ENCODE results near the gene ENOX1.

Gene ENOX1

DNA sequence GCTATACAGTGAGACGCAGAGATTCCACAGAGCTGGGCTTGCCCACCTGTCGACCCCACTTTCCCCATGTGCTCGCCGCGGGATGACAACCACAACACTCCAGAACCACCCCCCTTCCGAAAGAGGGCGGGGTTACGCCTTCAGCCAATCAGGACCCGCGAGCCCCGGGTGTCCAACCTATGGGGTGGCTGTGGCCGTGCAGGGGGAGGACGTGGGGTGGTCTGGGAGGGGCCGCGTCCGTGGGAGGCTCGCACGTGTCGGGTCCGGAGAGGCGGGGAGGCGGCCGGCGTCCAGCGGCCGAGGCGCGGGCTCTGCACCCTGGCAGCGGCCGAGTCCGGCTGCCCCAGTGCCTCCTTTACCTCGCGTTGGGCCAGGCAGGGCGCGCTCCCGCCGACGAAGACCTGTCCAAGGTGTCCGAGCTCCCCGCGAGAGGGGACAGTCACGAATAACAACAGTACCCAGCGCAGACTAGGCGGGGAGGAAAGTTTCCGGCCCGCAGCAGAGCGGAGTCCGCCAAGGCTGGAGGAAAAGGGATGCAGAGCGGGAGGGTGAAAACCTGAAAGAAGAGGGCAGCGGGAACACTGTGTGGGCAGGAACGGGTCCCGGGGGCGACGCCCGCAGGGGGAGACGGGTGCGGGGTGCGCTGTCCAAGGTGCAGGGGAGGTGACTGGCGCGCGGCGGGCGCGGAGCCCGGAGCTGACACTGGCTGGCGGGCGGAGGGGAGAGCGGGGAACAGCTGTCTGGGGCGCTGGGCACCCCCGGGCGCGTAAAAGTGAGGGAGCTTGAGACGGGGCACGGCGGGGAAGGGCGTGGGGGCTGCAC lies 911 bp downstream of the ENOX1 start:
- no peak for DNase-seq (ENCODE audit: low read depth in 3 of 3)

DNA sequence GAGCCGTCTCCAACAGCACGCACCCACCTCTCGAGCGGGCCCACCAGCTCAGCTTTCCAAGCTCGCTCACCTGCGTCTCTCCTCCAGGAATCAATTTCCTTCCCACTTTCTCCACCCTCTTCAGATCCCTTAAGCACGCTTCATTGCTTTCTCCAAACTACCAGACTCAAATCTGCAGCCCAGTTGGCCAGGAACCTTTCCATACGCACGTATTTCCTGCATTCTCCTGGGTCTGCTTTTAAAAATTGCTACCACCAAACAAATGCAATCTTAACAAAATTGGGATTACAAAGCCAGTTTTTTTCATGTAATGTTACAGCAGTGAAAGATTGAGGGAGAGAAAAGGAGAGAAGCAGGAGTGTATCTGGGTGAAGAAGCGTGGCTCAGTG lies 1.5 kb downstream of the ENOX1 start:
- DNase-seq (ENCODE audit: low read depth in 3 of 3): no peak

DNA sequence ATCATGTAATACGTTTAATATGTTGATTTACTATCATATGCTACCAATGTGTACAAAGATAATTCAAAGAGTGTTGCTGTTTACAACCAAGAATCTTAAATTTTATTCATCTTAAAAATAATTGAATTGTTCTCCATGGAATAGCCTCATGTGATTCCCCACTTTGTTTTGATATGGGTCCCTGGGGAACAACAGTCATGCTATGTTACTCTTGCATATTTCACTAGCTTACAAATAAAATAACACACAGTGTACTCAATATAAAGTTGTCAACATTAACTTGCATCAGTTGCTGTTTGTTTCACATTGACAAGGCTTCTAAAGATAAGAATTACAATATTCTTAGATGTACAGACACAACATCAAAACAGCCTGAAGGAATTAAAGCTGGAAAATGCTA lies 2.3 kb downstream of the ENOX1 start:
- no peak for DNase-seq (ENCODE audit: low read depth in 3 of 3)

DNA sequence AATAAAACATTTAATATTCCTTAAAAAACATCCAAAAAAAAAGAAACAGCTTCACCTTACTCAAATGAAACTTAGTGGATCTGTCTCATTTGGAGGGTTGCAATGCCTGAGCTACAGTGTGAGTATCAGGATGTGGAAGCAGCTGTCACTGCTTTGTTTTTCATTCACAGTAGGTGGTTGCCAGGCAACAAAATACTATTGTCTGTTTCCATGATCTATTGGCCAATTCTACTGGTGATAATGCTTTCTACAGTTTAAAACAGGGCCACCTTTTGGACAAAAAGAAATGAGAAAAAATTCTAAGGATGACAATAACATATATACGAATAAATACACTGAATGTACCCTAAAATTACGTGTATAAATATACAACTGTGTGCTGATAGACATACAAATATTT lies 3.0 kb downstream of the ENOX1 start:
- DNase-seq (ENCODE audit: low read depth in 3 of 3): no peak

DNA sequence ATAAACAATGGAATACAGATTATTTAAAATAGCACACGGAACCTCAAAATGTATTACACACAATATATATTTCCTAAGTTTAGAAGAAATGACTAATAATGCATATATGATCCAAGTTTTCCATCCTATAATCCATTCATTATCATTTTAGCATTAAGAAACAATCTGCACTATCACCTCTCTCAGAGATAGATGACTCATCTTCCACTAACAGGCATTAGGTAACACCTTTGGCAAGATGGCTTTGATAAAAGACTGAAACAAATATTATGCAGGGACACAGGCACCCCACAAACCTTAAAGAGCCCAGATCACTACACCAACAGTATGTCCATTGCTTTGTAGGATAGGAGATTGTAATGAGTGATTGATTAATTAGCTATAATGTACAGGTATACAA lies 4.1 kb downstream of the ENOX1 start:
- no peak for DNase-seq (ENCODE audit: low read depth in 3 of 3)

- DNase-seq (ENCODE audit: low read depth in 3 of 3): no peak
Observed at GRCh38 chr13:43780666-43781065, 6.1 kb downstream of the ENOX1 start.

DNA sequence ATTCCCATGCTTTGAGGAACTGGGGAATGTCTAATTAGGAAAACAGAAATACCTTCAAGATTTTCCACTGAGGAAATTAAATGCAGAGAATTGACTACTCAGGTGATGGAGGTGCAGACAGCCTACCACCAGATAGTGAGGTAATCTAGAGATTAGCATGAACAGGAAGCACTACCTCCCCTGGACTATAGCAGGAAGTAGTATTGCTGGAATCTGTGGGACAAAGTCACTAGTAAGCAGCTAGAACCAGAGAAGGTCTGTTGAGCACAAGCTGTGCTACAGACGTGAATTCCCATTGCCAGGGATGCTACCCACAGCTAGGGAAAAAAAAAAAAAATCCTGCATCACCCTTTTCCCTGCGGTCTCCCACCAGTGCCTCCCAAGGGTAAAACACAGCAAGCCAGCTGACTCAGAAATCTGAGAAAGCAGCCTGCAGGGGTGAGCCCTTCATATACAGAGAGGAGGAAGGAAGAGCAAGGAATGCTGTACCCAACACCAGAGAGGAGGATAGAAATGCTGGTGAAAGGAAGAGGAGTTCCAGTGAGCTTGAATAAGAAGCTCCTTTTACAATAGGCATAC lies 10.2 kb downstream of the ENOX1 start:
- no peak for DNase-seq (ENCODE audit: low read depth in 3 of 3)

- no peak for DNase-seq (ENCODE audit: low read depth in 3 of 3)
Observed at GRCh38 chr13:43776006-43776405, 10.8 kb downstream of the ENOX1 start.

GRCh38 chr13:43773602-43774001 lies 13.2 kb downstream of the ENOX1 start:
- DNase-seq (ENCODE audit: low read depth in 3 of 3): no peak

DNA sequence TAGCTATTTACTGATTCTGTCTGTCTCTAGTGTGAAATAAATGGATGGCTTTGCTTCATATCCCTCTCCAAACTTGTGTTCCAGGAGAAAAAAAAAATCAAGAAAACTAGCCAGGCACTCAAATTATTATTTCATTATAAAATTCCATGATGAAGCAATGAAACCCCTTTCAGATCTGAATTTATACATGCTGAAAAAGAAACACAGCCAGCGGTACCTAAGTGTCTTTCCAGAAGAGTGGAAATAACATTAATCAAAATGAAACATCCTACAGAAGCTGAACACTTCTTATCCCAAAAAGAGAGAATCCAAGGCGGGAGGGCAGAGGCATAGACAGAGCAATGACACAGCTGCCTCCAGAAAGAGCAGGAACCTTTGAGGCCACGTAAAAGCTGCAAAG lies 15.9 kb downstream of the ENOX1 start:
- no peak for DNase-seq (ENCODE audit: low read depth in 3 of 3)

DNA sequence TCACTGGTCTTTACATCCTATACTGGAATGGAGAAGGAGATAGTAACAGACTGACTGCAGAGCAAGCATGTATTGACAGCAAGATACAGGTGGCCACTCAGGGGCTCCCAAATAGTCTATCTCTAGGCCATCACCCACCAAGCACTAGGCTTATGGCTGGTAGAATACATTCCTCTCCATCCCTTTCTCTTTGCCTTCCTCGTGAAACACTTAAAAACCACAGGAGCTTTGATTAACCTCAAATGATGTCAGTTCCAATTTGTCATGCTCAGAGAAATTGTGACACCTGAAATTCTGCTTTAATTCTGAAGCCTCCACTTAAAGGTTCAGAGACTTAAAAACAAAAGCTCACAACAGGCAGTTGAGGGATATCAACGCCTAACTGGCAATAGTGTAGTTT lies 17.2 kb downstream of the ENOX1 start:
- DNase-seq (ENCODE audit: low read depth in 3 of 3): no peak

- DNase-seq (ENCODE audit: low read depth in 3 of 3): no peak
Observed at GRCh38 chr13:43767341-43767931, 19.3 kb downstream of the ENOX1 start.

DNA sequence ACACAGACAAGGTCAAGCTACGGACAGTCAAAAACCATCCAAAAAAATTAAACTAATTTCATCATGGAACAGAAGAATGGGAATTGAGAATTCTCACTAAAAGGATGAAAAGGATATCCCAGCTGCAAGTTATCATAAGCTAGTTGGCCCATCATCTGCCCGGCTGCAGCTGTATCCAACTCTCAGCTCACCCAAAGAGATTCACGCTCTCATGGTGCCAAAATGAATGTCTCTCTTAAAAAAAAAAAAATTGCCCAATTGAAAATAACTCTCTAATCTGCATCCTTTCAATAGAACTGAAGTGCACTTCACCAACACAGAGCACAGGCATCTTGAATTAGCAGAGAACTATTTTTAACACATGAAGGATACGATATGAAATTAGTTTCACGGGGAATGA lies 20.0 kb downstream of the ENOX1 start:
- DNase-seq (ENCODE audit: low read depth in 3 of 3): no peak

DNA sequence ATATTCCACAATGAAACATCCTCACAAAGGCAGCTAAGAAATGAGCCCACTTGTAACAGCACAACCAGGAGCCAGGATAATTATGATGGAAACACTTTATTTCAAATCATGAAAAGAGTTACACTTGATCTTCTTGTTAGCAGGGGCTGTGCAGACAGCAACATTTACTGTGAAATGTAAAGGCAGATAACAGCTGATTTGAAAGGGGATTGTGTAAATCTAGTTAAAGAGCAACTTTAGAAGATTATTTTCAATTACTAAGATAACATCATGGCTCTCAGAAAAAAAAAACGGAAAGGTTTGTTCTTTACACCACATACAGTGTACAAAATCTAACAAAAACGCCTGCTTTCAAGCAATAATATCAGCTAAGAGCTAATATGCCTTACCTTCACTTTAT lies 22.4 kb downstream of the ENOX1 start:
- DNase-seq (ENCODE audit: low read depth in 3 of 3): no peak

DNA sequence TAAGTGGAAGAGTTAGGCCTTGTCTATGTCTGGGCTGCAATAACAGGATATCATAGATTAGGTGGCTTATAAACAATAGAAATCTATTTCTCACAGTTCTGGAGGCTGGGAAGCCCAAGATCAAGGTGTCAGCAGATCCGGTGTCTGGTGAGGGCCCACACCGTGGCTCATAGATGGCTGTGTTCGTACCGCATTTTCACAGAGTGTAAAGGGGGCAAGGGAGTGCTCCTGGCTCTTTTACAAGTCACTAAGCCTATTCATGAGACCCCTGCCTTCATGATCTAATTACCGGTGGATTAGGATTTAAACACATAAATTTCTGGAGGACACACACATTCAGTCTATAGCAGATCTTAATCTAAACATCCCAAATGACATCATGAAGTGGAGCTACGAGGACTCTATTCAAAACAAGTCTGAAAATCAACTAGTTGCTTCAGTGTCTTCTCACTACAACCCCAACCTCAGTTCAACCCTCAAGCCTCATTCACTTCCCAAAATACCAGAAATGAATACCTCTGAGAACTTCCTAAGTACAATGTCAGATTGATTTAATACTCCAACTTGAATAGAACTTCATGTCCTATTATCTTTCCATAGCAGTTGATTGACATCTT lies 23.5 kb downstream of the ENOX1 start:
- no peak for DNase-seq (ENCODE audit: low read depth in 3 of 3)

GRCh38 chr13:43761616-43762315 lies 25.0 kb downstream of the ENOX1 start:
- DNase-seq (ENCODE audit: low read depth in 3 of 3): no peak

DNA sequence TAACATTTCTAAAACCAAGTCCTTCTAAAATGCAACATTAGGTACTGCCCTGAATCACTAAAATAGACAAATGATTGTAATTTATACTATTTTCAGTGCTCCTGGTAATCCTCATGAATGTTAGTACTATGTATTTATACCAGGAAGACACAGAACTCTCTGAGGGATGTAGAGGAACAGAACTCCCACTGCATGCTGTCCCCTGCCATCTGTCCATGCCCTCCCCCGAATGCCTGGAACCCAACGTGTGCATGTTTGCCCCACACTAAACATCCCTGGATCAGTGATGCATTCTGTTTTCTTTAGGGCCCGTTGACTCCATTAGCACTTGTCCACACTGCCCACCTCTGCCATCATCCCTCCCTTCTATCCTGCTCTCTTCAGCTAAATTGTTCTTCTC lies 26.5 kb downstream of the ENOX1 start:
- no peak for DNase-seq (ENCODE audit: low read depth in 3 of 3)

- no peak for DNase-seq (ENCODE audit: low read depth in 3 of 3)
Observed at GRCh38 chr13:43758834-43759233, 27.9 kb downstream of the ENOX1 start.

GRCh38 chr13:43757266-43757665 lies 29.5 kb downstream of the ENOX1 start:
- DNase-seq (ENCODE audit: low read depth in 3 of 3): no peak

- DNase-seq (ENCODE audit: low read depth in 3 of 3): no peak
Observed at GRCh38 chr13:43755844-43756243, 30.9 kb downstream of the ENOX1 start.

GRCh38 chr13:43751624-43752023 lies 35.1 kb downstream of the ENOX1 start:
- no peak for DNase-seq (ENCODE audit: low read depth in 3 of 3)

DNA sequence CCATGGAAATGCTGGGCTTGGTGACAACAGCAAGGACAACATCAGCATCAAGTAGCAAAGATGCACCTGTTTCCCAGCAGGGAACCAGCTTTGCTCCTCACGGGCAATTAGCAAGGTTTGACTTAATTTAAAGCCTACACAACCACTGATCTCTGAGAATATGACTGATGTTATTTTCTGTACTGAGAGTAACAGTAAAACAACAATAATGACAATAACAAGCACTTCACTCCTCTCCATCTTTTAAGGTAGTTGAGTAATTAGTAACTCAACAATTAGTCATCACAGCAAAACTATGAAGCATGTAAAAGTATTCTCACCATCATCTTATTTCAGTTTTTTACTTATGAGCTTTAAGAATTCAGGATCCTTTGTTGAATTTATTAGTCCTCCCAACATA lies 37.3 kb downstream of the ENOX1 start:
- no peak for DNase-seq (ENCODE audit: low read depth in 3 of 3)
